HG02973 (cell line): Measurements from ENCODE around the gene NUCB1.
"Not testable (repeated sequence)": the region's sequence is repeated elsewhere in the genome, so short reads cannot be mapped to it uniquely, and the experiment has no call there.

Experiments used
- ATAC-seq: cut with Tn5 transposase; IDR thresholded peaks from one replicate; pipeline ENCODE4 v1.9.1; 2021; ENCODE audit warnings: moderate library complexity; ENCODE audit not compliant: unreplicated experiment

The NUCB1 gene

DNA sequence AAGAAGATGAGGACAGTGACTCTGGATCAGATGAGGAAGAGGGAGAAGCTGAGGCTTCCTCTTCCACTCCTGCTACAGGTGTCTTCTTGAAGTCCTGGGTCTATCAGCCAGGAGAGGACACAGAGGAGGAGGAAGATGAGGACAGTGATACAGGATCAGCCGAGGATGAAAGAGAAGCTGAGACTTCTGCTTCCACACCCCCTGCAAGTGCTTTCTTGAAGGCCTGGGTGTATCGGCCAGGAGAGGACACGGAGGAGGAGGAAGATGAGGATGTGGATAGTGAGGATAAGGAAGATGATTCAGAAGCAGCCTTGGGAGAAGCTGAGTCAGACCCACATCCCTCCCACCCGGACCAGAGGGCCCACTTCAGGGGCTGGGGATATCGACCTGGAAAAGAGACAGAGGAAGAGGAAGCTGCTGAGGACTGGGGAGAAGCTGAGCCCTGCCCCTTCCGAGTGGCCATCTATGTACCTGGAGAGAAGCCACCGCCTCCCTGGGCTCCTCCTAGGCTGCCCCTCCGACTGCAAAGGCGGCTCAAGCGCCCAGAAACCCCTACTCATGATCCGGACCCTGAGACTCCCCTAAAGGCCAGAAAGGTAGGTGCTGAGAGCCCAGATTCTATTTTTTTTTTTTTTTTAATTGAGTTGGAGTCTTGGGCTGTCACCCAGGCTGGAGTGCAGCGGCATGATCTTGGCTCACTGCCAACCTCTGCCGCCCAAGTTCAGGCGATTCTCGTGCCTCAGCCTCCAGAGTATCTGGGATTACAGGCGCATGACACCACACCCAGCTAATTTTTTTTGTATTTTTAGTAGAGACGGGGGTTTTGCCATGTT is 25.6 kb upstream of the NUCB1 start:
- no peak for ATAC-seq

DNA sequence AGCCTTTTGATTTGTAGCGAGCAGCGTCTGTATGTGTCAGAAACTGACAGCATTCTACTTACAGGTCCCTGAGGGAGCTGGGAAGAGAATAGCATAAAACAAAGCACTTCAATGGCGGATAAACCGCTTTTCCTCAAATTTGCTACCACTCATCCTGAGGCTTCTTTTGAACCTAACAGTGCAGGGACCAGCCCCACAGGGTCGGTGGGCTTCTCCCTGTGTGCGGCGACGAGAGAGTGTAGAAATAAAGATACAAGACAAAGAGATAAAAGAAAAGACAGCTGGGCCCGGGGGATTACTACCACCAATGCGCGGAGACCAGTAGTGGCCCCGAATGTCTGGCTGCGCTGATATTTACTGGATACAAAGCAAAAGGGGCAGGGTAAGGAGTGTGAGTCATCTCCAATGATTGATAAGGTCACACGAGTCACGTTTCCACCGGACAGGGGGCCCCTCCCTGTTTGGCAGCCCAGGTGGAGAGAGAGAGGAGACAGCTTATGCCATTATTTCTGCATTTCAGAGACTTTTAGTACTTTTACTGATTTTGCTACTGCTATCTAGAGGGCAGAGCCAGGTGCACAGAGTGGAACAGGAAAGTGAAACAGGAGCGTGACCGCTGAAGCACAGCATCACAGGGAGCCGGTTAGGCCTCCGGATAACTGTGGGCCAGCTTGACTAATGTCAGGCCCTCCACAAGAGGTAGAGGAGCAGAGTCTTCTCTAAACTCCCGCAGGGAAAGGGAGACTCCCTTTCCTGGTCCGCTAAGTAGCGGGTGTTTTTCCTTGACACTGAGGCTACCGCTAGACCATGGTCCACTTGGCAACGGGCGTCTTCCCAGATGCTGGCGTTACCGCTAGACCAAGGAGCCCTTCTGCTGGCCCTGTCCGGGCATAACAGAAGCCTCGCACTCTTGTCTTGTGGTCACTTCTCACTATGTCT is 23.8 kb upstream of the NUCB1 start:
- not testable (repeated sequence) for ATAC-seq

DNA sequence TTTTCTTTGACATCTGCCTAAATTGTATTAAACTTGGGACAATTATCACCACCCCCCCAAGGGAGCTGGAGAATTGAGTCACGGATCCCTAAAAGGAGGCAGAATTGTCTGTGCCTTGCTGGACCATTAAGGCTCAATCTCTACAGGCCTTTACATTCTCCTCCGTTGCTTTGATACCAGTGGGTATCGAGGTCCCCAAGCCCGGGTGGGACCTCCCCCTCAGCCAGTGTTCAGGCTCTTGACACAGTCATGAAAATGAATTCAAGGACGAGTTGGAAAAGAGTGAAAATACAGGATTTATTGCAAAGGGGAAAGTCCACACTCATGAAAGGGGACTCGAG is 22.3 kb upstream of the NUCB1 start:
- ATAC-seq, result no peak

DNA sequence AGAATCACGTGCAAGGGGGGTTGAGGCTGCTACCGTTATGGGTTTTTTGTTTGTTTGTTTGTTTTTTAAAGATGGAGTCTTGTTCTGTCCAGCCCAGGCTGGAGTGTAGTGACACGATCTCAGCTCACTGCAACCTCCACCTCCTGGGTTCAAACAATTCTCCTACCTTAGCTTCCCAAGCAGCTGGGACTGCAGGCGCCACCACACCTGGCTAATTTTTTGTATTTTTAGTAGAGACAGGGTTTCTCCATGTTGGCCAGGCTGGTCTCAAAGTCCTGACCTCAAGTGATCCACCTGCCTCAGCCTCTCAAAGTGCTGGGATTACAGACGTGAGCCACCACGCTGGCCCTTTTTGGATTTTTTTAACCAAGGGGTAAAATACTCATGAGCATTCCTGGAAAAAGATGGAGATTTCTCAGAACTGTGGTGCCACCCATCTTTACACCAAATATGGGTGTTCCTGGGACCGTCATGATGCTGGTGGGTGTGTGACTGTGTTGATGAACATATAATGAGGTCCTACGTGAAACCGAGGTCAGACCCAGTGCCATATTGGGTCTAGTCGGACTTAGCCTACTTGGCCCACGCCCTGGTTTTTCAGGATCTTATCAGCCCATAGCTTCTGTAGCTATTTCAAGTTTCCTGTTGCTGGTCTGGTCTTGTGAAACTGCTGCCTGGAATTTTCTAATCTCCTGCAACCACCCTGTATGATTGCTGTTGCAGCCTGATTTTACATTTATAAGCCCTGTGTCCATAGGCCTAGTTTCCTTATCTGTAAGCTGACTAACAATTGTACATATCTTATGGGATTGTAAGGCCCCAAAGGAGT is 21.7 kb upstream of the NUCB1 start:
- no peak for ATAC-seq

GRCh38 chr19:48879025-48879637 is 21.0 kb upstream of the NUCB1 start:
- ATAC-seq, result no peak

GRCh38 chr19:48879696-48880095 is 20.4 kb upstream of the NUCB1 start:
- ATAC-seq, result not testable (repeated sequence)

- ATAC-seq, result no peak
Measured at GRCh38 chr19:48881741-48882657, 18.1 kb upstream of the NUCB1 start.

GRCh38 chr19:48883726-48884125 is 16.4 kb upstream of the NUCB1 start:
- no peak for ATAC-seq

DNA sequence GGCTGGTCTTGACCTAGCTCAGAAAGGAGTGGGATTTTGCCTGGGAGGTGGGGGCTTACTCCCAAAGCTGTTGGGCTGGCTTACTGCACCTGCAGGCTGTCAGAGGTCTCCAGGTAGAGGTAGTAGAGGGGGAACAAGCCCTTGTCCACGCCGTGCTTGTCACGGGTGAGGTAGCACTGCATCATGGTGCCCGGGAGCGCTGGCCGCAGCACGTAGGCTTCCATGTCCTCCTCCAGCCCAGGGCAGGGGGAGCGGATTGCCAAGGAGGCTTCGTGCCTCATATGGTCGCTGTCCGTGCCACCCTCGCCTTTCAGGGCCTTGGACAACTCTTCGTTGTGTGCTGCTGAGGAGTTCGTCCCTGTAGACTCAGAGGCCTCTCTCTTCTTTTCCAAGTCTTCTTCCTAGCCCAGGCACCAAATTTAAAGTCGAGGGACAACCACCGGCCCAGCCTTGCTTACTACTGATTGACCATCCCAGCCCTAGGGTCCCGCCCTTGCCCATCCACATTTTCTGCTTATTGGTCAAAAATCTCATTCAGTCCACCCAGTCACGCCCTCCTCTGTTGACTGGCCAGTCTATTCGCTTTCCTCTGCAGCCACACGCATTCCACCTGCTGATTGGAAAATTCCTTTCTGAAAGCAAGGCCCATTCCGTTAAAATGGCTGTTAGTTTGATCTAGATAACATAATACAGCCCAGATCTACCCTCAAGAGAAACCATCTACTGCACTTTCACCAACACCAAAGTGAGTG is 12.1 kb upstream of the NUCB1 start:
- ATAC-seq, result no peak

- not testable (repeated sequence) for ATAC-seq
Measured at GRCh38 chr19:48889496-48889895, 10.6 kb upstream of the NUCB1 start.

DNA sequence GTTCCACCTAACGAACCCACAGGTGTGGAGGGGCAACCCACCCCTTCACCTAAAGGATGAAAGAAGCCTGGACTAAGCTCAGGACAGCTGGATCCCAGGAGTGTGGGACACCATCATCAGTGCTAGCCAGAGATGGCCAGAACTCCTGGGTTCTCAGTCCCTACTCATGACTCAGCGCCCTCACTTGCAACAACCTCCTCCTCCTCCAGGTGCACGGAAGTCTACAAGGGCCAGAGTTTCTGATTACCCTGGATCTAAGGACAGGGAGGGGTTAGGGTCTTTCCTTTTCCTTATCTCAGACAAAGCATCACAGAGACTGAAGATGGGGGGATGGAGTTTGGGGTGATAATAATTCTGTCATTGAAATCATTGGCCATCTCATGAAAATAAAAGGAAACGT is 9.6 kb upstream of the NUCB1 start:
- ATAC-seq, result no peak

- ATAC-seq, result no peak
Measured at GRCh38 chr19:48895226-48895625, 4.9 kb upstream of the NUCB1 start.

GRCh38 chr19:48896191-48896720 is 3.9 kb upstream of the NUCB1 start:
- no peak for ATAC-seq

DNA sequence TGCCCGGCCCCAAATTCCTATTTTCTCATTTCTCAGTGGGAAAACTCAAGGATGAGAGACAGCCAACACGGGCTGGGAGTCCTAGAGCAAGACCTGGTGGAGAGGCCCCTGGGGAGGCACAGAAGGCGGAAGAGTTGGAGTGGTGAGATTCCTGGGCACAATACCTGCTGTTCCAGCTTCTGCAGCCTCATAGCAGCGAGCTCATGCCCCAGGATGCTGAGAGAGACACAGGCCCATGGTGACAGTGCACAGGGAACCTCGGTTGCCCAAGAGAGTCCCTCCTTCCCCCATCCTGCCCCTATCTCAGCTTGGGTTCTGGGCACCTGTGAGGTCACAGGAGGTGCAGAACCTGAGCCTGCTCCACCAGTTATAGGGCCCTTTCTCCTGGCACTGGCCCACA is 2.9 kb upstream of the NUCB1 start:
- no peak for ATAC-seq

DNA sequence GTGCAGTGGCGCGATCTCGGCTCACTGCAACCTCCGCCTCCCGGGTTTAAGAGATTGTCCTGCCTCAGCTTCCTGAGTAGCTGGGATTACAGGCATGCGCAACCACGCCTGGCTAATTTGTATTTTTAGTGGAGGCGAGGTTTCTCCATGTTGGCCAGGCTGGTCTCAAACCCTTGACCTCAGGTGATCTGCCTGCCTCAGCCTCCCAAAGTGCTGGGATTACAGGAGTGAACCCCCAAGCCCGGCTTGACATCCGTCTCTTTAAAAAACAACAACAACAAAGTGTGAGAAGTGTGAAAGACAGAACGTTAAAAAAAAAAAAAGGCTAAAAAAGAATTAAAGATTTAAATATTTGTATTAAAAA is 744 bp upstream of the NUCB1 start:
- ATAC-seq, result not testable (repeated sequence)

DNA sequence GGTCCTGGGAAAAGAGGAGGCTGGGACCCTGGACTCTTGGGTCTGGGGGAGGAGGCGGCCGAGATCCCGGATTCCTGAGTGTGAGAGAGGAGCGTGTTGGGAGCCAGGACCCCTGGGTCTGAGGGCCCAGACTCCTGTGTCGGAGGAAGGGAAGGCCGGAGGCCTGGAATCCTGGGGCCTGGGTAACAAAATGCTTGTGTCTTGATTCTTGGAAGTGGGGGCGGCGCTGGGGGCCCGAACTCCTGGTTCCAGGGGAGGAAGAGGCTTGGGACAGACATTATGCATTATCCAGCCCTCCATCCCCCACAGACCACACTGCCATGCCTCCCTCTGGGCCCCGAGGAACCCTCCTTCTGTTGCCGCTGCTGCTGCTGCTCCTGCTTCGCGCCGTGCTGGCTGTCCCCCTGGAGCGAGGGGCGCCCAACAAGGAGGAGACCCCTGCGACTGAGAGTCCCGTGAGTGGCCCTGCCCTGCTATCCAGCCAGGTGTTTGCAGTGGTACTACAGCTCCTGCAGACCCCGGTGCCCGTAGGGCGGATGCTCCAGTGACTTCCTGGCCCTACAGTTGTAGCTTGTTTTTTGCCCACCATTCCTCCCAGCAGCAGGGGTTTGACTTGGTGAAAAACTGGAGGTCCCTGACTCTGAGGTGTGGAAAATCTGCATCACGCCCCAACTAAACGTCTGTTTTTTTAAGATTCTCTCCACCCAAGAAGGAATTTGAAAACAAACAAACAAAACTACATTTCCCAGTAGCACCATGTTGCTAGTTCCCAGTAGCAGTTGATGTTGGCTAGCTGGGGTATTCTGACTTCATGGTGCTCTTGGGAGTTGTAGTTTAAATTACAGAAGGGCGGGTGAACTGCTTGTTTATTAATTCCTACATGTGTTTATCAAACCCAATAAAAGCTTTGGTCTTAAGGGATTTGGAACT is 630 bp downstream of the NUCB1 start:
- ATAC-seq, result no peak

DNA sequence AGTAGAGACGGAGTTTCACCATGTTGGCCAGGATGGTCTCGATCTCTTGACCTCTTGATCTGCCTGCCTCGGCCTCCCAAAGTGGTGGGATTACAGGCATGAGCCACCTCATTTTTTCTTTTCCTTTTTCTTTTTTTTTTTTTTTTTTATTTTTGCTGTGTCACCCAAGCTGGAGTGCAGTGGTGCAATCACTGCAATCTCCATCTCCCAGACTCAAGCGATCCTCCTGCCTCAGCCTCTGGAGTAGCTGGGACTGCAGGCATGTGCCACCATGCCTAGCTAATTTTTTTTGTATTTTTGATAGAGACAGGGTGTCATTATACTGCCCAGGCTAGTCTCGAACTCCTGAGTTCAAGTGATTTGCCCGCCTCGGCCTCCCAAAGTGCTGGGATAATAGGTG is 2.2 kb downstream of the NUCB1 start:
- not testable (repeated sequence) for ATAC-seq

GRCh38 chr19:48903788-48904187 is 3.7 kb downstream of the NUCB1 start:
- ATAC-seq, result not testable (repeated sequence)
